Osteocyte (in vitro differentiated cells): ENCODE data around the gene ZMIZ1. TPM values are rescaled to one million over a fixed set of nuclear protein-coding genes. Genes with fewer than 3 reads are reported as not detected.
A peak's percentile ranks its signal among the peaks of the same experiment; 100 is the strongest.

Experiments used
- DNase-seq: peaks from one replicate; pipeline ENCODE4 v3.0.0; 2021; ENCODE audit warnings: mixed read lengths; ENCODE audit not compliant: unreplicated experiment; ENCODE audit errors: extremely low spot score
- H3K27ac Mint-ChIP-seq: one replicate; pipeline ENCODE4 v1.8.0; 2021; ENCODE audit warnings: mild to moderate bottlenecking, mixed read lengths; ENCODE audit not compliant: unreplicated experiment
- H3K27me3 Mint-ChIP-seq: one replicate; pipeline ENCODE4 v1.8.0; 2021; ENCODE audit warnings: mixed read lengths; ENCODE audit not compliant: unreplicated experiment
- H3K36me3 Mint-ChIP-seq: one replicate; pipeline ENCODE4 v1.8.0; 2021; ENCODE audit warnings: mixed read lengths; ENCODE audit not compliant: unreplicated experiment
- H3K4me1 Mint-ChIP-seq: one replicate; pipeline ENCODE4 v1.8.0; 2021; ENCODE audit warnings: mixed read lengths; ENCODE audit not compliant: unreplicated experiment
- H3K4me3 Mint-ChIP-seq: one replicate; pipeline ENCODE4 v1.8.0; 2021; ENCODE audit warnings: mild to moderate bottlenecking, moderate library complexity, mixed read lengths; ENCODE audit not compliant: unreplicated experiment
- H3K9me3 Mint-ChIP-seq: one replicate; pipeline ENCODE4 v1.8.0; 2021; ENCODE audit warnings: mixed read lengths; ENCODE audit not compliant: unreplicated experiment
- total RNA-seq: library from RNA; stranded (reverse); gene quantifications from 2 replicates; pipeline ENCODE4 v1.2.1, GENCODE V29; 2021
- TF ChIP-seq, protein P1 (sequence below): fragments of 200-600 bp; sonication (generic); IDR thresholded peaks from 2 replicates; pipeline ENCODE4 v1.5.0; 2021; ENCODE audit warnings: antibody characterized with exemption, mild to moderate bottlenecking, moderate library complexity

Gene ZMIZ1
- total RNA-seq, 1 donor from 2014 or later, result 90.5 TPM

DNA sequence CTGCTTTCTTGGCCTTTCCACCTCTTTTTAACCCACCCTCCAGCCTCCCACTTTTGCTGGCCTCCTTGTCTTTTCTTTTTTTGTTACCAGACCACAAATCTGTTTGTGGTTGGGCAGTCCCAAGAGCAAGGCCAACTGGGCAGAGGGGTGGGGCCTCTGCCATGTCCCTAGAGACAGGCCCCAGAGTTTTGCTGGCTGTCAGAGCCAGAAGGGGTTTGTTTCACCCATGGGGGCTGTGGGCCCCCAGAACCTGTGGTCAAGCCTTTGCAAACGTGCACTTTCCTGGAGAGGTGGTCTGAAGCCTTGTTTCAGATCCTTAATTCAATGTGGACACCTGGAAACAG, 10.3 kb downstream of the ZMIZ1 start:
- Mint-ChIP-seq H3K27ac (peak overlapping the region; percentile 95), H3K4me1 (peaks cover 95% of the 10 kb centered on the region), H3K4me3 (no peak overlapping the region), H3K27me3 (no peaks in the 10 kb centered on the region), H3K9me3 (no peaks in the 10 kb centered on the region), H3K36me3 (no peaks in the 10 kb centered on the region)
- DNase-seq, result no peak
- TF ChIP-seq, protein P1, sequence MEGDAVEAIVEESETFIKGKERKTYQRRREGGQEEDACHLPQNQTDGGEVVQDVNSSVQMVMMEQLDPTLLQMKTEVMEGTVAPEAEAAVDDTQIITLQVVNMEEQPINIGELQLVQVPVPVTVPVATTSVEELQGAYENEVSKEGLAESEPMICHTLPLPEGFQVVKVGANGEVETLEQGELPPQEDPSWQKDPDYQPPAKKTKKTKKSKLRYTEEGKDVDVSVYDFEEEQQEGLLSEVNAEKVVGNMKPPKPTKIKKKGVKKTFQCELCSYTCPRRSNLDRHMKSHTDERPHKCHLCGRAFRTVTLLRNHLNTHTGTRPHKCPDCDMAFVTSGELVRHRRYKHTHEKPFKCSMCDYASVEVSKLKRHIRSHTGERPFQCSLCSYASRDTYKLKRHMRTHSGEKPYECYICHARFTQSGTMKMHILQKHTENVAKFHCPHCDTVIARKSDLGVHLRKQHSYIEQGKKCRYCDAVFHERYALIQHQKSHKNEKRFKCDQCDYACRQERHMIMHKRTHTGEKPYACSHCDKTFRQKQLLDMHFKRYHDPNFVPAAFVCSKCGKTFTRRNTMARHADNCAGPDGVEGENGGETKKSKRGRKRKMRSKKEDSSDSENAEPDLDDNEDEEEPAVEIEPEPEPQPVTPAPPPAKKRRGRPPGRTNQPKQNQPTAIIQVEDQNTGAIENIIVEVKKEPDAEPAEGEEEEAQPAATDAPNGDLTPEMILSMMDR, result no peak

DNA sequence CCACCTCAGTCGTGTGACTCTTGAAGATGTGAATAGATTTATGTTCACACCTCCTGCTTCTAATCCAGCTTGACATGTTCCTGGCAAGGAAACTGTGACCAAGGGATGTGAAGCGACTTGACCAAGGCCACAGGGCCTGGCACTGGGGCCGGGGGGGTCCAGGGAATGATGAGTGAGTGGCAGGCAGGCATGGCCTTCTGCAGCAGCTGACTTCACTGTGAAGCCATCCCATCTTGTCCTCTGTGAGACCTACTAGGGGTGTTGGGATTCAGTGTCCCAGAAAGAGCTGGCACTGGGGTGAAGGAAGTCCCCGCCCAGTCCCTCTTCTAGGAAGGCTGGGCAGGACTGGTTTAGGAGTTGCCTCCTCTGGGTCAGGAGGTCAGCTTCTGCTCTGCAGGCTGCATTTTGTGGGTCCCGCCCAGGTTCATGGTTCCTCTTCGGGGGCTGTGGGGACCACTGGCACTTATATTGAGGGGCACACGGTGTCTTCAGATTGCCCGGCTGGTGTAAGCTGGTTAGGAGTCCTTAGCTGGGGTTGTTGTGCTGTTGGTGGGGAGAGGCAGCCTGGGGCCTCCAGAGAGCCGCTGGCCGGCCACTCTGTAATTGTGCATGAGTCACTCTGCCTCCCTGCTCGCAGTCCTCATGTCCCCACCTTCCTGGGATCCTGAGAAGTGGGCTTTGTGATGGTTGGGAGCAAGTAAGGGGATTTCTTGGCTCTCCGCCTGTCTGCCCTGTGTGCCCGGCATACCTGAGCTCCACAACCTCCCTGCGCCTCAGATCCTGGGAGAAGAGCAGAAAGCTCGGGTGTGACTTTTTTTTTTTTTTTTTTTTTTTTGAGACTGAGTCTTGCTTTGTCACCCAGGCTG, 11.0 kb downstream of the ZMIZ1 start:
- DNase-seq, result no peak
- Mint-ChIP-seq H3K27me3 (no peaks in the 10 kb centered on the region), H3K9me3 (no peaks in the 10 kb centered on the region), H3K4me1 (peaks cover 95% of the 10 kb centered on the region), H3K27ac (peak overlapping the region; percentile 95), H3K36me3 (no peaks in the 10 kb centered on the region), H3K4me3 (peak overlapping the region; percentile 4)
- TF ChIP-seq, protein P1, result no peak

GRCh38 chr10:79081353-79082034, 12.7 kb downstream of the ZMIZ1 start:
- H3K4me3 Mint-ChIP-seq, result no peak overlapping the region
- no peaks in the 10 kb centered on the region for H3K36me3 Mint-ChIP-seq
- peaks cover 88% of the 10 kb centered on the region for H3K4me1 Mint-ChIP-seq

GRCh38 chr10:79082035-79082373, 13.2 kb downstream of the ZMIZ1 start:
- H3K4me3 Mint-ChIP-seq, result no peak overlapping the region
- H3K27ac Mint-ChIP-seq, result peak overlapping the region; percentile 95
- no peaks in the 10 kb centered on the region for H3K36me3 Mint-ChIP-seq
- TF ChIP-seq, protein P1, result no peak
- DNase-seq, result no peak
- peaks cover 84% of the 10 kb centered on the region for H3K4me1 Mint-ChIP-seq
- H3K27me3 Mint-ChIP-seq, result no peaks in the 10 kb centered on the region
- no peaks in the 10 kb centered on the region for H3K9me3 Mint-ChIP-seq

More at GRCh38 chr10:79081353-79082034, 12.7 kb downstream of the ZMIZ1 start:
- no peak for DNase-seq
- peak overlapping the region; percentile 95 for H3K27ac Mint-ChIP-seq
- H3K9me3 Mint-ChIP-seq, result no peaks in the 10 kb centered on the region
- TF ChIP-seq, protein P1, result no peak
- H3K27me3 Mint-ChIP-seq, result no peaks in the 10 kb centered on the region
